Measurements from ENCODE around the gene LRMDA.

Gene LRMDA

DNA sequence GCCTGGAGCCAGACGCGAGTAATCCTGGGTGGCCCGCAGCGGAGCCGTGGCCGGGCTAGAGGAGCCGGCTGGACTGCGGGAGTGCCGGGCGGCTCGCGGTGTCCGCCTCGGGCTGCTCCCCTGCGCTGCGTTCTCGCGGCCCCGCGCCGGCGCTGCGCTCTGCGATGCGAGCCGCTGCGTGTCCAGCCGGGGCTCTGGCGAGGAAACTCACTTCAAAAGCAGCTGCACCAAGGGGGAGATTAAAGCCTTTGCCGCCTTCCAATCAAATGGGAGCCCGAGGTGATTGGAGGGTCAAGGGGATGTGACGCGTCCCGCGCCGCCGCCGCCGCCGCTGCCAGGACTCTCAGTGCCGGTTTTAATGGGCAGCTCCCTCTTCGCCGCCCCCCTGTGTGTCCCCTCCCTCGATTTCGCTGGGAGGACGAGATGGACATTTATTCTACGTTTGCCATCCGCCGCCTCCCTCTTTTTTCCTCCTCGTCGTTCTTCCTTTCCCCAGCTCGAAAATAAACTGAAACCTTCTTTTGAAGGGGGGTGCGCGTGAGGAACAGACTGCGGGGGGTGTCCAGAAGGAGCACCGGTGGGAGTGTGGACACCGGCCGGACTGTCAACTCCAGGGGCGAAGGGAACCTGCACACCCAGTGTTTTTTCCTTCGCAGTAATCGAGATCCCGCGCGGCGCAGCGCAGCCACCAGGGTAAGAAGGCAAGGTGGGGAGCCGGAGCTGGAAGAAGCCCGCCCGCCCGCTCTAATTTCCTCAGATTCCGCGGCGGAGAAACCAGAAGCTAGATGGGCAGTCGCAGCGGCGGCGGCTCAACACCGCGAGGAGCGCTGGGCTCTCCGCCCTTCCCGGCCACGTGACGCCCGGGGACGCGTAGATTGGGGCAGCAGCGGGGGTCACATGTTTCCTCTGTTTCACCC, 29.6 kb upstream of the LRMDA start, which contains the start of gene ZNF503:
ZNF503 (minus strand) TSS at position 196 of the 917 bp plus-strand sequence. CDS start 345 bp downstream, outside the sequence.
- DNase-seq (ENCODE audit: low spot score): peak; percentile 99

- DNase-seq (ENCODE audit: low spot score): peak; percentile 84
Measured at GRCh38 chr10:75402486-75403143, 28.8 kb upstream of the LRMDA start.

DNA sequence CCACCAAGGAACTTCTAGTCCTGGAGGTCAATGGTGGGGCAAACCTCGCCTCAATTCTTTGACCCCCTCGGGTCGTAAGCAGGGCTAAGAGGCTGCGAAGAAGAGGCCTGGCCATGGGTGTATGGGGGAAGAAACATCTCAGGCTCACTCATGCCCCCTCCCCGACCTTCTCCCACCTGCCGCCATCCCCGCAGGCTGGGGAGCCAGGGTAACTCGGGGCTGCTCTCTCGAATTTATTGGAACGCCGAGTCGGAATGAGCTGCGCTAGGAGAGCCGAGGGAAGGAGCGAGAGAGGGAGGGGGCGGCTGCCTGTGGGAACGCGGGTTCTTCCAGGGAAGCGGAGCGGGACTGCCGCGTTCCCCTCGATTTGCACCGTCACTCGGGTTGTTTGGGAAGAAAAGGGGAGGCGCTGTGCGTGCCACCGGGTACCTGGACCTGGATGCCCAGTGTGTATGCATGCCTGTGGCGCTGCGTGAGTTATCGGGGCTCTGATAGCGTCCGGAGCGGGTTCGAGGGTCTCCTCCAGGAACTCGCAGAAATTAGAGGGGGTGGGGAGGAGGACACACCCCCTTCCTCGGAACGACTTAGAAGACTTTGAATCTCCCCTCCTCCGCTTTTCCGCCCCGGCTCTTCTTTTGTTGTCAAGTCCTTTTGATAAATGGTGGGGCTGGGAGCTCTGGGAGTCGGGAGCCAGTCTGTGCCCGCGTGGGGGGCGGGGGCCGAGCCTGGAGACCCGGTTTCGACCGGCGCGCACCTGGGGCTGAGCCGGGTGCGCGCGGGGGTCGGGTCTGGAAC, 28.1 kb upstream of the LRMDA start:
- peak; percentile 62 for DNase-seq (ENCODE audit: low spot score)

DNA sequence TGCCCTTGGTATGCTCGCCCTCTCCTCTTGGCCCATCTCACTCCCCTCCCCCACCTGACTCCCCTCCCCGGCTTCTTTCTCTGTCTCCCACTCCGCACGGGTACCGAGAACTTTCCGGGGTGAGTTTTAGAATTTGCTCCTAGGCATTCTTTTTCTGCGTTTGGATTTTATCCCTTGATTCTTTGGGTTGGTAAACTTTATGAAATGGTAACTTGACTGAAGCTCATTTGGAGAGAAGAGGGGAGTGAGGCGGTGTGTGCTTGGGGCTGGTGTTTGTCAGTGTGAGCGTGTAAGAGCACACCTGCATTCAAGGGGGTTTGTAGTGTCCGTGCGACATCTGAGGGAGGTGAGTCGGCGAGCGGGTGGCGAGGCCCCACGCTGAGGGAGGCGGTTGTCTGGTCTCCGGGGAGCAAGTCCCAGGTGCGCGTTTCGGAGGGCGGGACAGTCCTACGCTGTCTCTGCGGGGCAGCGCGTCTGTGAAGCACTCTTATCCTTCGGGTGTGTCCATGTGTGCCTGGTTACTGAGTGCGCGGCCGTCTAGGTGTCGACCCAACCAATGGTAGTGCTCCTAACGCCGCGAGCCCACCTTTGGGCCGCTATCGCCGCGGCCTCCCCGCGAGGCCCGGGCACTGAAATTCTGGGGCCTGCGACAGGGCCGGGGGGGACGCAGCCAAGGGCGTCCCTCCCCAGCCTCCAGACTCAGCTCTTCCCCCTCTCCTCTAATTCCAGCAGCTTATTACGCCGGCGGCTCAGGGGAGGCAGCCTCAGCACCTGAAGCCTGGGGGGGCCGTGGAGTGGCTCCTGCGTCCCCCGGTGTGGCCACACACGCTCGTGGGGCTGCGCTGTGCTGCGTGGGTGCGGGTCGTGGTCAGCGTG, 27.2 kb upstream of the LRMDA start:
- peak; percentile 58 for DNase-seq (ENCODE audit: low spot score)

DNA sequence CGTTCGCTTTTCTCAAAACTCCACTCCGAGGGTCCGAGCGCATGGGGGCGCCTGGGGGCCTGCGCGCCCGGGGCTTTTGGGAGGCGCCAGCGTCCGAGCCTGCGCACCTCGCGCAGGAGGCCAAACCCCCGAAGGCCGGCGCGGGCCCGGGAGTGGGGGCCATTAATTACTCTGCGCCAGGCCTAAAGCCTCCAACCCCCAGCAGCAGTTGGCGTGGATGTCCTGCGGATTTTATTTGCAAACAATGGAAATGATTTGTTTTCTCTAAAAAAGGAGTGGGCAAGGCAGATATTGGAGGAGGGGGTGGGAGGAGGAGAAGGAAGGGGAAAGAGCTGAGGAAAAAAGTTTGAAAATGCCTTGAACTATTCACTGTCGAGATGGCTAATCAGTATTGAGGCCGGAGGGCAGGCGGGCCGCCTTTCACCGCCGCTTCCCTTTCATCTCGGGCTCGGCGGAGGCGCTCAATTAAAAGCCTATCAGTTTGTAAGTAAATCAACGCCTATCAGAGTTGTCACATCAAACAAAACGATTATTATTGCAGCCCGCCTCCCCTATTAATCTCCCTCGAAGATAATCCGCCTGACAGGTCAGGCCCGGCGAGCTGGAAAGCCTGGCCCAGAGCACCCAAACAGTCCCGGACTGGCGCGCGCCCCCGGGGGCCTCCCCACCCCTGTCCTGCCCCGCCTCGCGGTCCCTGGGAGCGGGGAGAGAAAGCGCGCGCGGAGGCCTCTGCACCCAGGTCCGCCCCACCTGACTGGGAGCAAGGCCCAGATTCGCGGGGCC, 26.4 kb upstream of the LRMDA start:
- DNase-seq (ENCODE audit: low spot score): peak; percentile 65

- DNase-seq (ENCODE audit: low spot score): no peak
Measured at GRCh38 chr10:75405598-75406461, 25.6 kb upstream of the LRMDA start.

- no peak for DNase-seq (ENCODE audit: low spot score)
Measured at GRCh38 chr10:75406462-75407223, 24.8 kb upstream of the LRMDA start.

- DNase-seq (ENCODE audit: low spot score): no peak
Measured at GRCh38 chr10:75407224-75407712, 24.2 kb upstream of the LRMDA start.

DNA sequence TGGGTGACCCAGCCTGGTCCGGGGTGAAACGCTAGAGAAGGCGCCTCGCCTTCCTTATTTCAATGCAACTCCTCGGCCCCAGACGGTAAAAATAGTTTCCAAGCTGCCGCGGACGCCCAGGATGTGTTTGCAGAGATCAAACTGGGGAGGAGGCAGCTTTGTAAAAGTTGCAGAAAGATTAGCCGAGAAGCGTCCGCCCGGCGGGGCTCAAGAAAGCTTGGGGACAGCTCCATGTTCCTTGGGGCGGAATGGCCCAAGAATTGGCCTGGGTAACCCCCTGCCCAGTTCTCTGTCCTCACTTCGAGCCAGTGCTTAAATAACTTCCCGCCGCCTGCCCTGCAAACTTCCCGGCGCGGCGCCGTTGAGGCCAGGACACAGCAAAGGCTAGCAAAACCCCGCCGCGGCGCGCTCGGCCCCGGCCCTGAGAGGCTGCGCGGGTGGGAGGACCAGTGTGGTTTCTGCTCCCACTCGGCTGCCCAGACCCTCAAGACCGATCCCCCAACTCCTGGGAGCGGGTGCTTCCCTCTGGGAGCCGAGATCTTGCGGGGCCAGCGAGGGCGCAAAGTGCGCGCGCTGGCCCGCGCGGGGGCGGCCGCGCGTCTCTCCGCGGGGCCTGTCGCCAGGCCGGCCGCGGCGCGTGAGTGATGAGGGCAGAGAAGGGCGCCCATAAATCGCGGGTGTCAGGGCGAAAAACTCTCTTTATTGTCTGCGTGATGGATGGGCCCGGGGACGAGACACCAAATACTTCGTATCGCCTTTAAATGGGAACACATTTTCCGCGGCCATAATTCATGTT, 23.5 kb upstream of the LRMDA start:
- no peak for DNase-seq (ENCODE audit: low spot score)

DNA sequence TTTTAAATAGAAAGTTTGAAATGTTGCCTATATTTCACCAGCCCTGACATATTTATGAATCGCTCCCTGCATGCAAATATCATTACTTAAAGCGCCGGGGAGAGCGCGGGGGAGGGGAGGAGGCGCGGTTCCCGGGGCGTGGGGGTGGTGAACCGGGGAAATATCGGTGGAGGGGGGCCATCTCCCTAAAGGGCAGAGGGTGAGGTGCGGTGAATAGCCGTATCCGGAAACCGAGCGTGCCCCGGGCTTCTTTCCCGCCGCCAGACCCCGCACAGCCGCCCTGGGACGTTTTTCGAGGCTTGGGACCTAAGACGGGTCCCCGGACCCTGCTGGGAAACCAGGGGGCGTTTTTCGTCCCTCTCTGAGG, 22.9 kb upstream of the LRMDA start:
- no peak for DNase-seq (ENCODE audit: low spot score)

DNA sequence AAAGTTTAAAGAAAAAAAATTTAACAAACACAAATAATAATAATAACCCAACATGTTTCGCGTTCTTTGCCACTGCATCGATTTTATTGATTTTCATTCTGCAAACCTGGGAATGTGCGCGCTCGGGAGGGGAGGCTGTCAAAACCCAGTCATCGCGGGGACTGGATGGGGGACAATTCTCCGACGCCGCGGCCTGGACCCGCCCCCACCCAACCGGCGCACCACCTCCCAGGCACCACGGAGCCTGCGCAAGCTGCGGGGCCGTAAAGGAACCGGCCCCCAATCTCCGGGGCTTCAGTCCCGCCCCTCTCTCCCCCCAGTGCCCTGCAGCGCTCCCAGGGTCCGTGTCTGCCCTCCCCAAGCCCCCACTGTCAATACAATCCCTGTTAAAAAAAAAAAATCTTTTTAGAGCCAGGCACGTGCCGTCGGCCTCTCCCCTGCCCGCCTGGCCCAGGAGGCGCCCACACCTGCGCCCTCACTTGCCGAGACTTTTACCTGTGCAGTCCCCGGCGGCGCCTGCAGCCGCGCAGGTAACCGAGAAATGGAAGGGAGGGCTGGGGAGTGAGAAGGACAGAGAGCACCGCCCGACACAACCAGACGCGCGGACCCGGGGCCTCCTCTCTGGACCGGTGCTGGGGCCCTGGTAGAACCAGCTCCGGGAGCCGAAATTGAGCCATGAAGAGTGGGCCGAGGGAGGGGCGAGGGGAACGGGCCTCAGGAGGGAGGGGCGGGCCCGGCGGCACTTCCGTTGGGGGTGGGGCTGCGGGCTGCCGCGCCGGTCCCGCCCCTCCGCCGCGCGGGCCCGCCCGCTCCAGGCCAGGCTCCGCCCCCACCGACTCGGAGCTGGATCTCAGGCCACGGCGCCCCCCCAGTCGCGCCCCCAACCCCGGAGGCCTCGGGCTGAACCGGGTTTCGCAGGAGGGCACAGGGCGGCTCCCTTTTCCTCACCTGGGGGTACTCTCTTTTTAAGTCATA, 22.2 kb upstream of the LRMDA start:
- DNase-seq (ENCODE audit: low spot score): peak; percentile 23

GRCh38 chr10:75410132-75411005, 21.1 kb upstream of the LRMDA start:
- no peak for DNase-seq (ENCODE audit: low spot score)

DNA sequence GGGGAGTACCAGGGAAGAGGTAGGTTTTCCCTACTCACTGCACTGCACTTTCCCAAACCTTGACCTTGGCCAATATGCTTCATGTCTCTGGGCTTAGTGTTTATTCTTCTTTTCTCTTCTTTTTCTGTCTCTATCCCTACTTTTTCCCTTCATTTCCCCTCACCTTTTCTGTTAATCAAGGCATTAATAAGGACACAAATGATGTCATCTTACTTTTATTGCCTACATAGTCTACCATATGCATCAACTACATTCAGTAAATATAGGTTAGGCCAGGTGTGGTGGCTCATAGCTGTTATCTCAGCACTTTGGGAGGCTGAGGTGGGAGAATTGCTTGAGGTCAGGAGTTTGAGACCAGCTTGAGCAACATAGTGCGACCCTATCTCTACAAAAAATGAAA, 16.9 kb upstream of the LRMDA start:
- no peak for DNase-seq (ENCODE audit: low spot score)

GRCh38 chr10:75417522-75417927, 13.9 kb upstream of the LRMDA start:
- no peak for DNase-seq (ENCODE audit: low spot score)

DNA sequence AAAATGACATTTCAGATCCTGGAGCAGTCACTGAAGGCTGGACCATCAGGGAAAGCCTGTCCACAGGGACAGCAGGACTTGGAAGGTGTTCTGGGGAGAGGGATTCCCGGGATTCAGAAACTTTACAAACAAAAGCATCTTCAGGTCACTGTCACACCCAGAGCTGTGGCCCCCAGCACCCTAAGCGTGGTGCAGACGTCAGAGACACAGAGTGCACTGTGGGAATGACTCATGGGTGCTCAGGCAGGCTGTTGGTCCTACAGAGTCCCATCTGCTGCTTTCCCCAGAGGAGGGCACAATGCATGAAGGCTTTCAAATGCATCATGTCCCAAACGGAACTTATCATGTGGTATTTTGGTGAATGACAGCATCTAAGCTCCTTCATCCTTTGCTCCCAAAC, 13.1 kb upstream of the LRMDA start:
- no peak for DNase-seq (ENCODE audit: low spot score)
